Neutrophil (primary cell): ENCODE measurements around the gene PPARG.

Experiments
- H3K27ac ChIP-seq: fragments of 200-600 bp; sonication (generic); 2 replicates; pipeline ENCODE4 v1.5.1; 2016; ENCODE audit warnings: mild to moderate bottlenecking, moderate library complexity
- H3K27me3 ChIP-seq: fragments of 200-600 bp; sonication (generic); 2 replicates; pipeline ENCODE4 v1.6.0; 2016; ENCODE audit warnings: mild to moderate bottlenecking
- H3K36me3 ChIP-seq: fragments of 200-600 bp; sonication (generic); 2 replicates; pipeline ENCODE4 v1.5.1; 2017
- H3K4me1 ChIP-seq, 2 experiments: fragments of 200-600 bp in 1 of 2; sonication (generic) in 1 of 2; 1 replicate in 1 of 2; 2 replicates in 1 of 2; pipeline versions ENCODE4 v1.5.1 to v1.6.1; 2013 to 2016; ENCODE audit warnings: low read depth in 1 of 2, low read length in 1 of 2, mild to moderate bottlenecking in 1 of 2, moderate library complexity in 1 of 2; ENCODE audit not compliant: control insufficient read depth in 1 of 2, insufficient read depth in 1 of 2
- H3K4me3 ChIP-seq, 2 experiments: fragments of 200-600 bp in 1 of 2; sonication (generic) in 1 of 2; 1 replicate in 1 of 2; 2 replicates in 1 of 2; pipeline ENCODE4 v1.5.1; 2013 to 2016; ENCODE audit warnings: low read depth in 1 of 2, low read length in 1 of 2, mild to moderate bottlenecking in 1 of 2, moderate library complexity in 1 of 2
- H3K9me3 ChIP-seq: fragments of 200-600 bp; sonication (generic); 2 replicates; pipeline ENCODE4 v1.5.1; 2016
- TF ChIP-seq, protein P1 (sequence below): fragments of 200-600 bp; sonication (generic); IDR thresholded peaks from 2 replicates; pipeline ENCODE4 v1.5.1; 2016; ENCODE audit warnings: antibody characterized with exemption

Gene PPARG

GRCh38 chr3:12423918-12424630, 135.2 kb downstream of the PPARG start:
- TF ChIP-seq, protein P1, sequence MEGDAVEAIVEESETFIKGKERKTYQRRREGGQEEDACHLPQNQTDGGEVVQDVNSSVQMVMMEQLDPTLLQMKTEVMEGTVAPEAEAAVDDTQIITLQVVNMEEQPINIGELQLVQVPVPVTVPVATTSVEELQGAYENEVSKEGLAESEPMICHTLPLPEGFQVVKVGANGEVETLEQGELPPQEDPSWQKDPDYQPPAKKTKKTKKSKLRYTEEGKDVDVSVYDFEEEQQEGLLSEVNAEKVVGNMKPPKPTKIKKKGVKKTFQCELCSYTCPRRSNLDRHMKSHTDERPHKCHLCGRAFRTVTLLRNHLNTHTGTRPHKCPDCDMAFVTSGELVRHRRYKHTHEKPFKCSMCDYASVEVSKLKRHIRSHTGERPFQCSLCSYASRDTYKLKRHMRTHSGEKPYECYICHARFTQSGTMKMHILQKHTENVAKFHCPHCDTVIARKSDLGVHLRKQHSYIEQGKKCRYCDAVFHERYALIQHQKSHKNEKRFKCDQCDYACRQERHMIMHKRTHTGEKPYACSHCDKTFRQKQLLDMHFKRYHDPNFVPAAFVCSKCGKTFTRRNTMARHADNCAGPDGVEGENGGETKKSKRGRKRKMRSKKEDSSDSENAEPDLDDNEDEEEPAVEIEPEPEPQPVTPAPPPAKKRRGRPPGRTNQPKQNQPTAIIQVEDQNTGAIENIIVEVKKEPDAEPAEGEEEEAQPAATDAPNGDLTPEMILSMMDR = no peak
- peaks cover 24 to 25% of the 10 kb centered on the region in 2 experiments for H3K4me1 ChIP-seq
- no peaks in the 10 kb centered on the region for H3K9me3 ChIP-seq
- peaks cover 43% of the 10 kb centered on the region for H3K27me3 ChIP-seq
- H3K4me3 ChIP-seq = no peak overlapping the region
- H3K36me3 ChIP-seq = no peaks in the 10 kb centered on the region
- no peak overlapping the region for H3K27ac ChIP-seq

GRCh38 chr3:12424635-12425319, 135.9 kb downstream of the PPARG start:
- no peak overlapping the region for H3K4me3 ChIP-seq
- H3K36me3 ChIP-seq = no peaks in the 10 kb centered on the region
- peaks cover 38% of the 10 kb centered on the region for H3K27me3 ChIP-seq
- H3K9me3 ChIP-seq = no peaks in the 10 kb centered on the region
- H3K4me1 ChIP-seq = peaks cover 24 to 25% of the 10 kb centered on the region in 2 experiments
- TF ChIP-seq, protein P1 = no peak
- H3K27ac ChIP-seq = no peak overlapping the region

- H3K4me3 ChIP-seq = no peak overlapping the region
- H3K27me3 ChIP-seq = peaks cover 28% of the 10 kb centered on the region
- no peaks in the 10 kb centered on the region for H3K9me3 ChIP-seq
- H3K36me3 ChIP-seq = no peaks in the 10 kb centered on the region
- peaks cover 24 to 25% of the 10 kb centered on the region in 2 experiments for H3K4me1 ChIP-seq
- H3K27ac ChIP-seq = no peak overlapping the region
- TF ChIP-seq, protein P1 = no peak
These were observed 137.1 kb downstream of the PPARG start for GRCh38 chr3:12425850-12426579.

DNA sequence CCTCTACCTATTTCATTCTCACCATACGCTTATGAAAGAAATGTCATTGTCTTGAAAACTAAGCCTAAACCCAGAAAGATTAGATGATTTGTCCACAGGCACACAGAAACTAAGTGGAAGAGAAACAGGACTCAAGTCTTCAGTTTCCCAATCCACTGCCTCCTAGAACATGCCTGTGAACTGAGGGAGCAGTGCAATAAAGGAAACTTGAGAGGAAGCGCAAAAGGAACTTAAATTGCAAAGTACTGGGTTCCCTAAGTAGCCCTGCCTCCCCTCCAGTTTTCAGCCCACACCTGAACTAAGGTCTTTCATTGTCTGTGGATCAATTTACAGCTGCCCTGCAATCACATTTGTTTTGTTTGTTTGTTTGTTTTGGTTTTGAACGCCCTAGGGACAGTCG, 138.7 kb downstream of the PPARG start:
- no peak overlapping the region for H3K27ac ChIP-seq
- no peaks in the 10 kb centered on the region for H3K9me3 ChIP-seq
- peaks cover 24 to 25% of the 10 kb centered on the region in 2 experiments for H3K4me1 ChIP-seq
- TF ChIP-seq, protein P1 = no peak
- no peak overlapping the region for H3K4me3 ChIP-seq
- no peaks in the 10 kb centered on the region for H3K36me3 ChIP-seq
- H3K27me3 ChIP-seq = peaks cover 16% of the 10 kb centered on the region

DNA sequence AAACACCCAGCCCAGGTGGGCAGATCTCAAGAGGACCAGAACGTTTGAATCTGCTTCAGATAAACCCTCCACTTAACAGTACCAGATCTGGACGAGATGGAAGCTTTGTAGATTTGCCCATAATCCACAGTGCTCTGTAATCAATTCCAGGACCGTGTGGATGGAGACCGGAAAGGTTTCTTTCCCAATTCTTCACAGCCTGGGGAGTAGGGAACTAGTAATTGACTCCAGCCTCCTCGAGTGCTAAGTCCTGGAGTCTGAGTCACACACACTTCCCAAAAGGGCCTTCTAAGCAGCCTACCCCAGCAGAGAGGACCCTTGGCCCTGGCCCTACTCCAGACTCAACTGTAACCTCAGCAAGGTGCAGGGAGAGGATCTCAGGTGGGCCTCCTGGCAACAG, 139.3 kb downstream of the PPARG start:
- no peak overlapping the region for H3K4me3 ChIP-seq
- H3K27me3 ChIP-seq = peaks cover 16% of the 10 kb centered on the region
- TF ChIP-seq, protein P1 = no peak
- peaks cover 24 to 25% of the 10 kb centered on the region in 2 experiments for H3K4me1 ChIP-seq
- no peaks in the 10 kb centered on the region for H3K9me3 ChIP-seq
- no peak overlapping the region for H3K27ac ChIP-seq
- no peaks in the 10 kb centered on the region for H3K36me3 ChIP-seq
